ENCODE data around the gene STXBP1. TPM values are rescaled to one million over a fixed set of nuclear protein-coding genes. Genes with fewer than 3 reads are reported as not detected.

Gene STXBP1
- total RNA-seq, 4 donors from 2014 or later = 4.7 to 36.1 (median 12.2) TPM

GRCh38 chr9:127698386-127698785 lies 86.3 kb downstream of the STXBP1 start:
- no peaks in the 10 kb centered on the region for H3K9me3 ChIP-seq
- 92 to 95% methylated on average over 5 of the region's 5 CpGs for WGBS, 2 donors

GRCh38 chr9:127698985-127699670 lies 87.1 kb downstream of the STXBP1 start:
- intact Hi-C loops (cut with DNase I) = no loop called here
- no peaks in the 10 kb centered on the region for H3K9me3 ChIP-seq
- WGBS, 2 donors = 21 to 23% methylated on average over 8 to 9 of the region's 41 CpGs
- H3K4me1 ChIP-seq = peaks cover 0 to 21% (median 9%) of the 10 kb centered on the region in 3 donors
- H3K36me3 ChIP-seq = no peaks in the 10 kb centered on the region
- H3K4me3 ChIP-seq = peak overlapping the region in 3 of 4 donors; percentile 25 to 57 (median 39)
- TF ChIP-seq POLR2A (IDR thresholded peaks at IDR 0.05) = peak in 3 of 4 donors; percentile 17 to 53 (median 41)
- peak in 3 of 6 experiments; percentile 26 to 41 (median 32) for TF ChIP-seq CTCF (IDR thresholded peaks at IDR 0.05)
- peak overlapping the region; percentile 75 to 89 (median 84) for H3K27ac ChIP-seq
- no peaks in the 10 kb centered on the region for H3K27me3 ChIP-seq
- DNase-seq = peak; percentile 84

More at GRCh38 chr9:127698386-127698785, 86.3 kb downstream of the STXBP1 start:
- no peak for TF ChIP-seq CTCF (IDR thresholded peaks at IDR 0.05)
- no peak for TF ChIP-seq POLR2A (IDR thresholded peaks at IDR 0.05)
- peaks cover 0 to 21% (median 9%) of the 10 kb centered on the region in 3 donors for H3K4me1 ChIP-seq
- peak overlapping the region in 2 of 4 donors; percentile 75 to 86 for H3K27ac ChIP-seq
- H3K36me3 ChIP-seq = no peaks in the 10 kb centered on the region
- H3K27me3 ChIP-seq = no peaks in the 10 kb centered on the region
- no peak for DNase-seq
- intact Hi-C loops (cut with DNase I) = no loop called here
- H3K4me3 ChIP-seq = no peak overlapping the region

- whole genome bisulfite sequencing, 2 donors = 93 to 100% methylated on average over 2 of the region's 2 CpGs
- no peak for DNase-seq
- no peaks in the 10 kb centered on the region for H3K27me3 ChIP-seq
- peak overlapping the region in 2 of 4 donors; percentile 75 to 86 for H3K27ac ChIP-seq
- H3K9me3 ChIP-seq = no peaks in the 10 kb centered on the region
- peaks cover 0 to 21% (median 9%) of the 10 kb centered on the region in 3 donors for H3K4me1 ChIP-seq
- TF ChIP-seq CTCF (IDR thresholded peaks at IDR 0.05) = no peak
- no peak for TF ChIP-seq POLR2A (IDR thresholded peaks at IDR 0.05)
- no peaks in the 10 kb centered on the region for H3K36me3 ChIP-seq
- H3K4me3 ChIP-seq = no peak overlapping the region
- intact Hi-C loops (cut with DNase I) = no loop called here
Measured at GRCh38 chr9:127700140-127700539, 88.1 kb downstream of the STXBP1 start.

GRCh38 chr9:127700594-127701255 lies 88.6 kb downstream of the STXBP1 start:
- Histone ChIP-seq H3K27me3 (no peaks in the 10 kb centered on the region), H3K4me1 (peaks cover 0 to 21% (median 9%) of the 10 kb centered on the region in 3 donors), H3K27ac (no peak overlapping the region), H3K9me3 (no peaks in the 10 kb centered on the region), H3K36me3 (no peaks in the 10 kb centered on the region), H3K4me3 (no peak overlapping the region)
- intact Hi-C loops (cut with DNase I) = no loop called here
- WGBS, 2 donors = 80 to 81% methylated on average over 5 of the region's 5 CpGs
- no peak for DNase-seq
- TF ChIP-seq CTCF (IDR thresholded peaks at IDR 0.05) = no peak
- TF ChIP-seq POLR2A (IDR thresholded peaks at IDR 0.05) = no peak

- Histone ChIP-seq H3K27me3 (no peaks in the 10 kb centered on the region), H3K9me3 (no peaks in the 10 kb centered on the region), H3K4me1 (peaks cover 0 to 26% (median 9%) of the 10 kb centered on the region in 3 donors), H3K27ac (no peak overlapping the region), H3K4me3 (no peak overlapping the region), H3K36me3 (no peaks in the 10 kb centered on the region)
- WGBS, 2 donors = 71 to 77% methylated on average over 5 to 9 of the region's 9 CpGs
- TF ChIP-seq POLR2A (IDR thresholded peaks at IDR 0.05) = no peak
- TF ChIP-seq CTCF (IDR thresholded peaks at IDR 0.05) = no peak
- intact Hi-C loops (cut with DNase I) = no loop called here
- DNase-seq = no peak
Measured at GRCh38 chr9:127703289-127703946, 91.3 kb downstream of the STXBP1 start.

Data from esophagus squamous epithelium (tissue), 5 donors.